H7 (cell line): Measurements from ENCODE around the gene AOC2. TPM values are rescaled to one million over a fixed set of nuclear protein-coding genes. Genes with fewer than 3 reads are reported as not detected.
"Not testable (repeated sequence)": the region's sequence is repeated elsewhere in the genome, so short reads cannot be mapped to it uniquely, and the experiment has no call there.

ENCODE experiments used
- DNase-seq: peaks from one replicate; pipeline ENCODE4 v3.0.0; 2012
- H3K27me3 ChIP-seq: 2 replicates; pipeline ENCODE4 v1.6.0; 2011; ENCODE audit warnings: mild to moderate bottlenecking, low read length; ENCODE audit not compliant: control insufficient read depth, insufficient read depth
- H3K36me3 ChIP-seq: replicated peaks from 2 replicates; pipeline ENCODE4 v1.5.1; 2011; ENCODE audit warnings: low read length; ENCODE audit not compliant: control insufficient read depth, insufficient read depth
- H3K4me3 ChIP-seq: 2 replicates; pipeline ENCODE4 v1.5.1; 2011; ENCODE audit warnings: low read depth, mild to moderate bottlenecking, control low read depth, low read length, moderate library complexity; ENCODE audit not compliant: insufficient read depth
- total RNA-seq: library from RNA; depleted of rRNA; stranded (reverse); fragments of >200 nt; shearing (Covaris generic); gene quantifications from 2 replicates; pipeline ENCODE4 v1.2.3, GENCODE V29; 2014

AOC2 gene
- total RNA-seq, 1 experiment from 2014 or later, result 1.9 TPM

DNA sequence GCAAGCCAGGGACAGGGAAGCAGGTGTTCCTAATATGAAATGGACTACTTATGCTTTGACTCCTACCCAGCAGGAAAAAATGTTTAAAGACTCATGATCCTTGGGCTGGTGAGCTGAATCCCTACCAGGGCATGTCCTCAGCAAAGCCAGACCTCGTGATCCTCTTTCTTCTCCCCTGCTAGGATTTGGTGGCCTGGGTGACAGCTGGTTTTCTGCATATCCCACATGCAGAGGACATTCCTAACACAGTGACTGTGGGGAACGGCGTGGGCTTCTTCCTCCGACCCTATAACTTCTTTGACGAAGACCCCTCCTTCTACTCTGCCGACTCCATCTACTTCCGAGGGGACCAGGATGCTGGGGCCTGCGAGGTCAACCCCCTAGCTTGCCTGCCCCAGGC lies 11.7 kb downstream of the AOC2 start:
- not testable (repeated sequence) for H3K36me3 ChIP-seq, H3K4me3 ChIP-seq, DNase-seq, H3K27me3 ChIP-seq

GRCh38 chr17:42856516-42856915 lies 12.1 kb downstream of the AOC2 start:
- not testable (repeated sequence) for H3K36me3 ChIP-seq, DNase-seq, H3K4me3 ChIP-seq, H3K27me3 ChIP-seq

DNA sequence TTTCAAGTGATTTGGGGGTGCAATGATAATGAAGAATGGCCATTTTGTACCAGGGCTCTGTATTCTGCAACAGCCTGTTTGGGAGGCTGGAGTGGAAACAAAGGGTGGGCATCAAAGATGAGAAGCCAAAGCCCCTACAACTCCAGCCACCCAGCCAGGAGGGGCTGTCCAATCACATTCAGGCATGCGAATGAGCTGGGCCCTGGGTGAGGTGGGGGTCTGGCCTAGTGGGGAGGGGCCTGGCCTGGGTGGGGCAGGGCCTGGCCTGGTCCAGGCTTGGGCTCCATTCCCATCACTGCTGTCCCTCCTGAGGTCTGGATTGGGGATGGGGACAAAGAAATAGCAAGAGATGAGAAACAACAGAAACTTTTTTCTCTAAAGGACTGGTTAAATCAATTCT lies 13.0 kb downstream of the AOC2 start:
- no peaks in the 10 kb centered on the region for H3K36me3 ChIP-seq
- no peaks in the 10 kb centered on the region for H3K27me3 ChIP-seq
- DNase-seq, result peak; percentile 80
- no peak overlapping the region for H3K4me3 ChIP-seq

DNA sequence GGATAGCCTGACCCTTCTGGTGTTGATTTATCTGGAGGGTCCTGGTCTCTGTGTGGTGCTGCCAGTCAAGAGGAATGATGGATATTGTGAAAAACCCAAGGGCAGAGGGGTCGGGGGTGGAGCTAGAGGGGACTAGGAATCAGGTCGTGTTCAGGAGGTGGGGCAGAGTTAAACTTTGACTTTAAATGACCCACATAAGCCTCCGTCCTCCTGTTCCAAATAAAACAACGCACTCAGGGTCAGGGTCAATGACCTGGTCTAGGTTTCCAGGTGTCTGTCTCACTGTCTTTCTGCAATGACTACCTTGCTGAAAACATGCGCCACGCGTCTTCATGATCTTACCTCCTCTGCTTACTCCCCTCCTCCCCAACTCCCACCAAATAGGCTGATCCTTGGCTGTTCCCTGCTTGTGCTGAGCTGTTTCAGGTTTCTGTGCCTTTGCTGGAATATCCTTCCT lies 21.3 kb downstream of the AOC2 start:
- H3K36me3 ChIP-seq, result no peaks in the 10 kb centered on the region
- no peaks in the 10 kb centered on the region; the same call in 1 of the 2 replicates for H3K27me3 ChIP-seq
- no peak for DNase-seq
- no peak overlapping the region for H3K4me3 ChIP-seq

DNA sequence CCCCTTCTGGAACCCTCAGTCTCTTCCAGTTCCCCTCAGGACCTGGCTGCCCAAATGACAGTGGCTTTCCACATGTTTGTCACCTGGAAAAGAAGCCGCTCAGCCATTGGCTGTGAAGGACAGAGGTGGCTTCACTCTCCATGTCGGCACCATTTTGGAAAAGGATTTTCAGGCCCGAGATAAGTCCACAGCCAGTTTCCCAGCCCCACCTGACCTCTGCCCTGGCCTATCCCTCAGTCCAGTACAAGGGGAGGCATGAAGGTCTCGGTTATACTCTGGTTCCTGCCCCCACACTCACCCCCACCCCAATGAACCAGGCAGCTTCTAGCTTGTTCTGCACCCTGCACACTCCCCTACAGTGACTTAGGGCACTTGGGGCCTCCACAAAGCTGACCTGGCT lies 21.8 kb downstream of the AOC2 start:
- no peak for DNase-seq
- Histone ChIP-seq H3K27me3 (no peaks in the 10 kb centered on the region; the same call in 1 of the 2 replicates), H3K36me3 (no peaks in the 10 kb centered on the region), H3K4me3 (no peak overlapping the region)

GRCh38 chr17:42866631-42867575 lies 22.5 kb downstream of the AOC2 start:
- no peaks in the 10 kb centered on the region for H3K36me3 ChIP-seq
- H3K27me3 ChIP-seq, result no peaks in the 10 kb centered on the region; the same call in 1 of the 2 replicates
- DNase-seq, result no peak
- H3K4me3 ChIP-seq, result no peak overlapping the region

DNA sequence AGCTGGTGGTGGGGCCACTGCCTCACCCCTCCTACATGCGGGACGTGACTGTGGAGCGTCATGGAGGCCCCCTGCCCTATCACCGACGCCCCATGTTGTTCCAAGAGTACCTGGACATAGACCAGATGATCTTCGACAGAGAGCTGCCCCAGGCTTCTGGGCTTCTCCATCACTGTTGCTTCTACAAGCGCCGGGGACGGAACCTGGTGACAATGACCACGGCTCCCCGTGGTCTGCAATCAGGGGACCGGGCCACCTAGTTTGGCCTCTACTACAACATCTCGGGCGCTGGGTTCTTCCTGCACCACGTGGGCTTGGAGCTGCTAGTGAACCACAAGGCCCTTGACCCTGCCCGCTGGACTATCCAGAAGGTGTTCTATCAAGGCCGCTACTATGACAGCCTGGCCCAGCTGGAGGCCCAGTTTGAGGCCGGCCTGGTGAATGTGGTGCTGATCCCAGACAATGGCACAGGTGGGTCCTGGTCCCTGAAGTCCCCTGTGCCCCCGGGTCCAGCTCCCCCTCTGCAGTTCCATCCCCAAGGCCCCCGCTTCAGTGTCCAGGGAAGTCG lies 23.4 kb downstream of the AOC2 start:
- H3K4me3 ChIP-seq, H3K36me3 ChIP-seq, DNase-seq, H3K27me3 ChIP-seq: not testable (repeated sequence)

DNA sequence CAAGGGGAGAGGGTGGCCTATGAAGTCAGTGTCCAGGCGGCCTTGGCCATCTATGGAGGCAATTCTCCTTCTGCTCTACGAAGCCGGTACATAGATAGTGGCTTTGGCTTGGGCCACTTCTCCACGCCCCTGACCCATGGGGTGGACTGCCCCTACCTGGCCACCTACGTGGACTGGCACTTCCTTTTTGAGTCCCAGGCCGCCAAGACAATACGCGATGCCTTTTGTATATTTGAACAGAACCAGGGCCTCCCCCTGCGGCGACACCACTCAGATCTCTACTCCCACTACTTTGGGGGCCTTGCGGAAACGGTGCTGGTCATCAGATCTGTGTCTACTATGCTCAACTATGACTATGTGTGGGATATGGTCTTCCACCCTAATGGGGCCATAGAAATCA lies 24.0 kb downstream of the AOC2 start:
- Histone ChIP-seq H3K27me3 (no peaks in the 10 kb centered on the region; the same call in 1 of the 2 replicates), H3K36me3 (no peaks in the 10 kb centered on the region)
- DNase-seq, result no peak

GRCh38 chr17:42871647-42872046 lies 27.3 kb downstream of the AOC2 start:
- Histone ChIP-seq H3K4me3 (no peak overlapping the region), H3K36me3 (no peaks in the 10 kb centered on the region), H3K27me3 (no peaks in the 10 kb centered on the region; the same call in 1 of the 2 replicates)
- DNase-seq, result no peak

More for the DNA sequence above, 24.0 kb downstream of the AOC2 start:
- H3K4me3 ChIP-seq, result no peak overlapping the region

DNA sequence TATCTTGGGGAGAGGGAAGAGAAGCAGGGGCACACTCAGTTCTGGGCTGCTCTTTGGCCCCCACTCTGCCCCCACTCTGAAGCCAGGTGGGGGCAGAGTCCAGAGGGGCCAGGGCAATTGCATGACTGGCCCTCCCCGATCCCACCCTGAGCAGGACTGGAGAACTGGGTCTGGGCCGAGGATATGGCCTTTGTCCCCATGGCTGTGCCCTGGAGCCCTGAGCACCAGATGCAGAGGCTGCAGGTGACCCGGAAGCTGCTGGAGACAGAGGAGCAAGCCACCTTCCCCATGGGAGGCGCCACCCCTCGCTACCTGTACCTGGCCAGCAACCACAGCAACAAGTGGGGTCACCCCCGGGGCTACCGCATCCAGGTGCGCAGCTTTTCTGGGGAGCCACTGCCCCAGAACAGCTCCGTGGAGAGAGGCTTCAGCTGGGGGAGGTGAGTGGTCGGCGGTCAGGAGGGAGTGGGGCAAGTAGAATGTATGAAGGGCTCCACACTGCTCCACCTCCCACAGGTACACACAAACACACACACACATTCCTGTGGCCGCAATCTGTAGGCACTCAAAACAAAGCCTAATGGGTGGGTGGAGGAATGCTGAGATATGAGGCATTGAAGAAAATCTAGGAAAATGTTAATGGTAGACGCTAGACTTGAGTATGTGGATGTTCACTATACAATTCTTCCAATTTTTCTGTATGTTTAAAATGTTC lies 28.0 kb downstream of the AOC2 start:
- no peaks in the 10 kb centered on the region for H3K36me3 ChIP-seq
- no peak overlapping the region for H3K4me3 ChIP-seq
- peaks cover 3% of the 10 kb centered on the region; the same call in 1 of the 2 replicates for H3K27me3 ChIP-seq
- DNase-seq, result peak; percentile 21

DNA sequence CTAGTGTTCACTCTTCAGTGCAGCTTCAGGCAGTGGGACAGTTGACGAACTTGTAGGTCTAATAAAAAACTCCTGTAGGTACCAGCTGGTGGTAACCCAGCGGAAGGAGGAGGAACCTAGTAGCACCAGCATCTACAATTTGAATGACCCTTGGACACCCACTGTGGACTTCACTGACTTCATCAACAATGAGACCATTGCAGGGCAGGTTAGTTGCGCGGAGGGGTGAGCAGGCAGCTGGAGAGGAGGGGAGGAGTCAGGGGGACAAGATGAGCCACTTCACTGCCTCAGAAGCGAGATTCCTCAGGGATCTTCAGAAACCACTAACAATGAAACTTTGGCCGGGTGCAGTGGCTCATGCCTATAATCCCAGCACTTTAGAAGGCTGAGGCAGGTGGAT lies 28.9 kb downstream of the AOC2 start:
- DNase-seq, result peak; percentile 64
- no peak overlapping the region for H3K4me3 ChIP-seq
- H3K36me3 ChIP-seq, result no peaks in the 10 kb centered on the region
- peaks cover 6% of the 10 kb centered on the region; the same call in 1 of the 2 replicates for H3K27me3 ChIP-seq

DNA sequence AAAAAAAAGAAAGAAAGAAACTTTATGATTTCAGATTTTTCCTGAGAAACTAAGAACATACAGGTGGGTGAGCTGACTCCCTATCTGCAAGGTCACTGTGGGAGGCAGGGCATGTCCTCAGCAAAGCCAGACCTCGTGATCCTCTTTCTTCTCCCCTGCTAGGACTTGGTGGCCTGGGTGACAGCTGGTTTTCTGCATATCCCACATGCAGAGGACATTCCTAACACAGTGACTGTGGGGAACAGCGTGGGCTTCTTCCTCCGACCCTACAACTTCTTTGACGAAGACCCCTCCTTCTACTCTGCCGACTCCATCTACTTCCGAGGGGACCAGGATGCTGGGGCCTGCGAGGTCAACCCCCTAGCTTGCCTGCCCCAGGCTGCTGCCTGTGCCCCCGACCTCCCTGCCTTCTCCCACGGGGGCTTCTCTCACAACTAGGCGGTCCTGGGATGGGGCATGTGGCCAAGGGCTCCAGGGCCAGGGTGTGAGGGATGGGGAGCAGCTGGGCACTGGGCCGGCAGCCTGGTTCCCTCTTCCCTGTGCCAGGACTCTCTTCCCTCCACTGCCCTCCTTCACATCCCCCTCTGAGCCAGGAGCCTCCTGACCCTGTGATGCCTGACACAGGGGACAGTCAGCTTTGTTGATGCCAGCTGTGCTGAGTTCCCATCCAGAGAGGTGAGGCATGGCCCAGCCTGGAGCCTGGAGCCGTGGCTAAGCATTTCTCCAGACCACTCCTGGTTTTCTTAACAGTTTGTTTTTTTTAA lies 29.7 kb downstream of the AOC2 start:
- H3K36me3 ChIP-seq, H3K27me3 ChIP-seq, H3K4me3 ChIP-seq: not testable (repeated sequence)
- peak; percentile 8 for DNase-seq

DNA sequence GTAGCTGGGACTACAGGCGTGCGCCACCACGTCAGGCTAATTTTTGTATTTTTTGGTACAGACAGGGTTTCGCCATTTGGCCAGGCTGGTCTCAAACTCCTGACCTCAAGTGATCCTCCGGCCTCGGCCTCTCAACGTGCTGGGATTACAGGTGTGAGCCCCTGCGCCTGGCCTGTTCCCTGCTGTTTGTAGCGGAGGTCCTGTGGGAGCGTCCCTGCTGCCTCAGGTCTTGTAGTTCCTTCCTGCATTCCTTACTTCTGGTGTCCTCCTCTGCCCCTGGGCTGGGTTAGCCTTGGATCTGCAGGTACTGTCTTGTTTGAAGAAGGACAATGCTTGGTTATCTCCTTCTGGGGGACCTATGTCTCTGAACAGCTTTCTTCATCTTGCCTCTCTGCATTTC lies 32.7 kb downstream of the AOC2 start:
- H3K27me3 ChIP-seq, result peaks cover 7% of the 10 kb centered on the region; the same call in 1 of the 2 replicates
- peak; percentile 16 for DNase-seq

More for the DNA sequence above, 32.7 kb downstream of the AOC2 start:
- Histone ChIP-seq H3K4me3 (no peak overlapping the region), H3K36me3 (no peaks in the 10 kb centered on the region)
